ENCODE measurements around the gene SND1. TPM values are rescaled to one million over a fixed set of nuclear protein-coding genes. Genes with fewer than 3 reads are reported as not detected.

The SND1 gene
- total RNA-seq, 4 donors from 2014 or later: 70.8 to 141 (median 85.7) TPM

DNA sequence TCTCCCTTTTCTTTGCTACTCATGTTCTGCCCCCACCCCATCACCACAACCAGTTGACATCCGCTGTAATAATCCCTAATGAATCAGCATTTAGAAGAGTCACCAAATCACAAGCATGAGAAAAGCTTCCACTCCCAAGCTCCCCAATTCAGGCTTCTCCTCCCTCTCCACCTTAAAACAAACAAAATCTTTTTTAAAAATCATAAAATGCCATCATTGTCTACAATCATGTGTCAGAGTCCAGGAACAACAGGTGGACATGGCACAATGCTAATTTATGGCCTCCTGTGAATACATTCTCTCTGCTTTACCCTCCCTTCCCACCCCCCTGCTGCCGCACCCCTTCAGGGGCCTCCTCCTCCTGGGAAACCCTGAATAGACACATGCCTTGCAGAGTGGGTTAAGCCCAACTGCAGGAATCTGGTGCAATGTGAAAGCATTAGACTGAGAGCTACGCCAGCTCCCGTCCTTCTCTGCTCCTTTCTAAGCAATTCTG lies 375.5 kb downstream of the SND1 start:
- no peak for DNase-seq (ENCODE audit: low spot score in 2 of 2)
- no peaks in the 10 kb centered on the region for H3K9me3 ChIP-seq
- TF ChIP-seq, protein P1, sequence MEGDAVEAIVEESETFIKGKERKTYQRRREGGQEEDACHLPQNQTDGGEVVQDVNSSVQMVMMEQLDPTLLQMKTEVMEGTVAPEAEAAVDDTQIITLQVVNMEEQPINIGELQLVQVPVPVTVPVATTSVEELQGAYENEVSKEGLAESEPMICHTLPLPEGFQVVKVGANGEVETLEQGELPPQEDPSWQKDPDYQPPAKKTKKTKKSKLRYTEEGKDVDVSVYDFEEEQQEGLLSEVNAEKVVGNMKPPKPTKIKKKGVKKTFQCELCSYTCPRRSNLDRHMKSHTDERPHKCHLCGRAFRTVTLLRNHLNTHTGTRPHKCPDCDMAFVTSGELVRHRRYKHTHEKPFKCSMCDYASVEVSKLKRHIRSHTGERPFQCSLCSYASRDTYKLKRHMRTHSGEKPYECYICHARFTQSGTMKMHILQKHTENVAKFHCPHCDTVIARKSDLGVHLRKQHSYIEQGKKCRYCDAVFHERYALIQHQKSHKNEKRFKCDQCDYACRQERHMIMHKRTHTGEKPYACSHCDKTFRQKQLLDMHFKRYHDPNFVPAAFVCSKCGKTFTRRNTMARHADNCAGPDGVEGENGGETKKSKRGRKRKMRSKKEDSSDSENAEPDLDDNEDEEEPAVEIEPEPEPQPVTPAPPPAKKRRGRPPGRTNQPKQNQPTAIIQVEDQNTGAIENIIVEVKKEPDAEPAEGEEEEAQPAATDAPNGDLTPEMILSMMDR (IDR thresholded peaks at IDR 0.05): no peak
- TF ChIP-seq EP300 (IDR thresholded peaks at IDR 0.05): no peak
- TF ChIP-seq POLR2A (IDR thresholded peaks at IDR 0.05): no peak
- peaks cover 0 to 10% (median 0%) of the 10 kb centered on the region in 3 donors for H3K36me3 ChIP-seq
- H3K4me1 ChIP-seq: peaks cover 0 to 73% (median 21%) of the 10 kb centered on the region in 4 donors
- H3K4me3 ChIP-seq: peak overlapping the region in 1 of 4 donors; percentile 4
- WGBS, 2 donors: 39 to 54% methylated on average over 4 of the region's 4 CpGs
- no peaks in the 10 kb centered on the region for H3K27me3 ChIP-seq
- peak overlapping the region in 2 of 4 donors; percentile 21 to 38 for H3K27ac ChIP-seq

DNA sequence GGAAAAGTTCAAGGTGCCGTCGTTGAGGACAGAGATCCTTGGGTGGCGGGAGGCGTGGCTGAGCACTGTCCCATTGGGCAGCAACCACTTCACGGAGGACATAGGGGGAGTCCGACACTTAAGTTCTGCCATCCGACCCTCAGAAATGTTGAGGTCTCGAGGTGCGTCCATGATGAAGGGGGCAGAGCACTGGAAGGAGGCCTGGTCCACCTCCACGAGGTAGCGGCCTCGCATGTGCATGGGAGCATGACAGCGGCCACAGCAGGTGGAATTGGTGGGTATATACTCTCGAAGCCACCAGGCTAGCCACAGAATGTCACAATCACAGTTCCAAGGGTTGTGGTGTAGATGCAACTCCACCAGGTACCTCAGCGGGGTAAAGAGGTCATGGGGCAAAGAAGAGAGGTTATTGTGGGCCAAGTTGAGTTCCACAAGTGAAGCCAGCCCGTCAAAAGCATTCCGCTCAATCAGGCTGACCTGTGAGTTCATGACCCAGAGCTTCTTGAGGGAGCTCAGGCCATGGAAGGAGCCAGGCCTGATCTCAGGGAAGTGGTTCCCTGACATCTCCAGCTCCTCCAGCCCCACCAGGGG lies 377.5 kb downstream of the SND1 start:
- TF ChIP-seq, protein P1 (IDR thresholded peaks at IDR 0.05): no peak
- TF ChIP-seq POLR2A (IDR thresholded peaks at IDR 0.05): no peak
- no peak for TF ChIP-seq EP300 (IDR thresholded peaks at IDR 0.05)
- Histone ChIP-seq H3K27ac (no peak overlapping the region), H3K4me3 (no peak overlapping the region), H3K9me3 (no peaks in the 10 kb centered on the region), H3K4me1 (peaks cover 0 to 74% (median 15%) of the 10 kb centered on the region in 4 donors), H3K27me3 (no peaks in the 10 kb centered on the region), H3K36me3 (peaks cover 0 to 10% (median 0%) of the 10 kb centered on the region in 3 donors)
- WGBS, 2 donors: 81 to 82% methylated on average over 17 of the region's 17 CpGs
- DNase-seq (ENCODE audit: low spot score in 2 of 2): no peak

DNA sequence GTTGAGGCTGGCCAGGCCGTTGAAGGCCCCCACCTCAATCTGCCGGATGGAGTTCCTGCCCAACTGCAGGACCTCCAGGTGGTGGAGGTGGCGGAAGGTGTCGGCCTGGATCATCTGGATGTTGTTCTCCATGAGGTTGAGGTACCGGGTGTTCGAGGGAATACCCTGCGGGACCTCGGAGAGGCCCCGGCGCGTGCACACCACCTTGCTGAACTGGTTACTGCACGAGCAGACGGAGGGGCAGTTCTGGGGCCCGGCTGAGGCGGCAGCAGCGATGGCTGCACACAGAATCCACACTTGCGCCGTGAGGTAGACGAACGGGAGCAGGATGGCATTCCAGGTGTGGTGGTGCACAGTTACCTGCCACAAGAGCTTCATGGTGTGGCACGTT lies 378.3 kb downstream of the SND1 start:
- no peak for DNase-seq (ENCODE audit: low spot score in 2 of 2)
- TF ChIP-seq EP300 (IDR thresholded peaks at IDR 0.05) (no peak), POLR2A (IDR thresholded peaks at IDR 0.05) (no peak)
- TF ChIP-seq, protein P1 (IDR thresholded peaks at IDR 0.05): no peak
- Histone ChIP-seq H3K27ac (peak overlapping the region in 2 of 4 donors; percentile 49 to 70), H3K36me3 (peaks cover 0 to 10% (median 0%) of the 10 kb centered on the region in 3 donors), H3K4me1 (peaks cover 0 to 74% (median 14%) of the 10 kb centered on the region in 4 donors), H3K27me3 (no peaks in the 10 kb centered on the region), H3K4me3 (peak overlapping the region; percentile 39 to 72 (median 48)), H3K9me3 (no peaks in the 10 kb centered on the region)
- 70 to 77% methylated on average over 21 of the region's 21 CpGs for WGBS, 2 donors

DNA sequence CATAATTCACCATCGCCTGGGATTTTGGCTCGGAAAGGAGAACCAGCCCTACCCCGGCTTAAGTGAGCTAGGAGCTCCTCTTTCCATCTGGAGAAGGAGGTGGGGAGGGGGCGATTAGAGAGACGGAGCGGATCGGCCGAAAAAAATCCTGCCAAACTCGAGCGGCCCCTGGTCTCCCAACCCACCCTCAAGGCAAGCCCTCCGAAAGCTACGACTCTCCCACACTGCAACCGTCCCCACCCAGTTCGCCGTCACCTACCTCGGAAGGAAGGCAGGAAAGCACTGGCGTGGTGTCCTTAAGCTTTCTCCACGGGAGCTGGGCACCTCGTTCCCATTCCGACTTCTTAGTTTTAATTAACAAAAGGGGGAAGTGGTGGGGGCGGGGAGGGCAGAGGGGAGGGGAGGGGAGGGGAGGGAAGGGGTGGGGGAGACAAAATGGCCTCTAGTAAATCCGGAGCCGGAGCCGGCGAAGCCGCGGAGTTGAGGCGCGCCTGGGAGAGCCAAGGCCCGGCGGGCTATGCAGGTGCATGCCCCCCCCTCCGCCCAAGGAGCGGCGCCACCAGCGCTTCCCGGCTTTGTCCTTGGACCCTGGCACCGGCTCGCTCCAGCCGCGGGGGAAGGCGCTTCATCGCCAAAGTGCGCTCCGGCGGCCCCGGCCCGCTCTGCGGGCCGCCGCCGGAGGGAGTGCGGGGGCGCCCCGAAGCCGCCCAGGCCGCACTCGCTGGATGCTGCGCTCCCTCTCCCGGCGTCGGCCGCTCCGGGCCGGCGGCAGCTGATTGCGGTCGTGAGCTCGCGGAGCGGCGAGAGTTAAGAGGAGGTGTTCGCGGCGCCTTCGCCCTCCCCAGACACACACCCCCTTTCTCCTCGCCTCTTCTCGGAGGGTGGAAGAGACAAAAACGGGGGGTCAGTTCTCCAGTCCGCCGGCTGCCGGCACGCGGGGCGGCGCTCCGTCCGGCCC lies 378.9 kb downstream of the SND1 start, which contains the start of gene LRRC4:
LRRC4 (minus strand) TSS at position 784 of the 958 bp plus-strand sequence. CDS start 797 bp downstream, outside the sequence.
- Histone ChIP-seq H3K27me3 (no peaks in the 10 kb centered on the region), H3K4me1 (peaks cover 0 to 67% (median 14%) of the 10 kb centered on the region in 4 donors), H3K27ac (peak within 1 kb of the TSS; percentile 50 to 70 (median 58)), H3K4me3 (peak within 1 kb of the TSS; percentile 39 to 72 (median 48)), H3K9me3 (no peaks in the 10 kb centered on the region), H3K36me3 (peaks cover 0 to 10% (median 0%) of the 10 kb centered on the region in 3 donors)
- no peak for DNase-seq (ENCODE audit: low spot score in 2 of 2)
- no peak for TF ChIP-seq POLR2A (IDR thresholded peaks at IDR 0.05)
- TF ChIP-seq, protein P1 (IDR thresholded peaks at IDR 0.05): peak in 1 of 5 experiments; percentile 10
- WGBS, 2 donors: 10 to 14% methylated on average over 29 to 61 of the region's 87 CpGs
